ENCODE data around the gene LCN2. TPM values are rescaled to one million over a fixed set of nuclear protein-coding genes. Genes with fewer than 3 reads are reported as not detected.
"Not testable (repeated sequence)": the region's sequence is repeated elsewhere in the genome, so short reads cannot be mapped to it uniquely, and the experiment has no call there.

LCN2 gene
- total RNA-seq, 2 donors from 2014 or later: 30.5 to 43.7 TPM

DNA sequence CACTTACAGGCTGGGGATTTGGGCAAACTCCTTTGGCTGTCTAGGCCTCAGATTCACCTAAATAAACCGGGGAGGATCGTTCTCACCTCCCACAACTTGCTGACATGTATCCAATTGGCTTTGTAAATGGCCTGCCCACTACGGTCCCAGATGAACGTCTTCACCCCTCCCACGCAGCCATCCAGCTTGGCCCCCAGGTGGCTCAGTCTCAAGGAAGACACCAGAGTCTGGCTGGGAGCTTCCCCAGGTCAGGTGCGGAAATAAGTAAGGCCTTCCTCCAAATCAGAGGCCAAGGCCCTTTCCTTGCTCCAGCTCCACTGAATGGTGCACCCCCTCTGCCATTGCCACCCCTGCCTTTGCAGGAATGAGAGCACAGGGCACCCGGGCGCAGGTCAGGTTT, 30.7 kb downstream of the LCN2 start:
- no peak for TF ChIP-seq POLR2A (IDR thresholded peaks at IDR 0.05)
- no peak for TF ChIP-seq POLR2AphosphoS5 (IDR thresholded peaks at IDR 0.05)
- no peak for TF ChIP-seq CTCF (IDR thresholded peaks at IDR 0.05)
- peaks cover 18 to 25% of the 10 kb centered on the region in 2 donors for H3K36me3 ChIP-seq
- no peaks in the 10 kb centered on the region for H3K4me1 ChIP-seq (replicated peaks)
- H3K27ac ChIP-seq: no peak overlapping the region
- no peaks in the 10 kb centered on the region for H3K27me3 ChIP-seq (replicated peaks; ENCODE audit: insufficient read depth)
- H3K4me3 ChIP-seq: no peak overlapping the region
- no peak for DNase-seq (ENCODE audit: low spot score)
- no peaks in the 10 kb centered on the region for H3K9me3 ChIP-seq
- 95% methylated on average over 8 of the region's 8 CpGs for WGBS
- intact Hi-C loops (cut with DNase I): no loop called here

DNA sequence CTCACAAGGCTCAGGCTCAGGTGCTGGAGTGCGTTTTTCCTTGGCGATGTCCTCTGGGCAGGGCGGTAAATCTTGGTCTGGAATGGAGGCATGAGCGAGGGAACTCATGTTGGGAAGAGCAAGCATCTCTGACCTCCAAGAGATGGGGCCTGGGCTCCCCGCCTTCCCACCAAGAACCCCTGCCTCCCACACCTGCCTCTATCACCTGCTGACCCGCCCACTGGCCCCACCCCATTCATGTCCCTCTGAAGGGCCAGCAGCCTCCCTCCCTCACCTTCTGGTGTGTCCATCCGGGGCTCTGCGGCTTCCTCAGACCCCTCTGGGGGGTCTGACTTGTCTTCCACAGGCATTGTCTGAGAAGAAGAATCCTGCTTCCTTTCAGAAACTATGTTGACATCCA, 31.2 kb downstream of the LCN2 start:
- Histone ChIP-seq H3K4me3 (no peak overlapping the region), H3K27me3 (replicated peaks; ENCODE audit: insufficient read depth) (no peaks in the 10 kb centered on the region), H3K27ac (no peak overlapping the region), H3K36me3 (peaks cover 23 to 25% of the 10 kb centered on the region in 2 donors), H3K4me1 (replicated peaks) (no peaks in the 10 kb centered on the region), H3K9me3 (no peaks in the 10 kb centered on the region)
- DNase-seq (ENCODE audit: low spot score): no peak
- TF ChIP-seq POLR2AphosphoS5 (IDR thresholded peaks at IDR 0.05) (no peak), POLR2A (IDR thresholded peaks at IDR 0.05) (no peak), CTCF (IDR thresholded peaks at IDR 0.05) (no peak)
- WGBS: 97% methylated on average over 8 of the region's 8 CpGs
- intact Hi-C loops (cut with DNase I): no loop called here

DNA sequence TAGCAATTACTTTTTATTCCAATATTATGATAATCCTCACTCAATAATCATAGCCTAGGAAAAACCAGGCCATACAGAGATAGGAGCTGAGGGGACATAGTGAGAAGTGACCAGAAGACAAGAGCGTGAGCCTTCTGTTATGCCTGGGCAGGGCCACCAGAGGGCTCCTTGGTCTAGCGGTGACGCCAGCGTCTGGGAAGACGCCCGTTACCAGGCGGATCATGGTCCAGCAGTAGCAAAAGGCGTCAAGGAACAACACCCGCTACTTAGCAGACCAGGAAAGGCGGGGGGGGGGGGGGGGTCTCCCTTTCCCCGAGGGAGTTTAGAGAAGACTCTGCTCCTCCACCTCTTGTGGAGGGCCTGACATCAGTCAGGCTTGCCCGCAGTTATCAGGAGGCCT, 32.2 kb downstream of the LCN2 start:
- H3K4me1 ChIP-seq (replicated peaks); H3K27me3 ChIP-seq (replicated peaks; ENCODE audit: insufficient read depth); DNase-seq (ENCODE audit: low spot score); H3K27ac ChIP-seq; intact Hi-C loops (cut with DNase I); H3K4me3 ChIP-seq; H3K9me3 ChIP-seq: not testable (repeated sequence)
- WGBS: 42% methylated on average over 9 of the region's 12 CpGs
- peak in 2 of 4 experiments; percentile 17 to 43 for TF ChIP-seq CTCF (IDR thresholded peaks at IDR 0.05)
- peaks cover 25% of the 10 kb centered on the region in 2 donors for H3K36me3 ChIP-seq

GRCh38 chr9:128182893-128183588, 33.8 kb downstream of the LCN2 start:
- Histone ChIP-seq H3K36me3 (peaks cover 21 to 25% of the 10 kb centered on the region in 2 donors), H3K4me3 (no peak overlapping the region), H3K4me1 (replicated peaks) (no peaks in the 10 kb centered on the region), H3K27me3 (replicated peaks; ENCODE audit: insufficient read depth) (no peaks in the 10 kb centered on the region), H3K27ac (no peak overlapping the region), H3K9me3 (no peaks in the 10 kb centered on the region)
- TF ChIP-seq POLR2A (IDR thresholded peaks at IDR 0.05): no peak
- TF ChIP-seq POLR2AphosphoS5 (IDR thresholded peaks at IDR 0.05): no peak
- no peak for TF ChIP-seq CTCF (IDR thresholded peaks at IDR 0.05)
- intact Hi-C loops (cut with DNase I): no loop called here
- WGBS: 95% methylated on average over 12 of the region's 12 CpGs
- no peak for DNase-seq (ENCODE audit: low spot score)
